Karpas-422 (cell line): Measurements from ENCODE around the gene JAK1. TPM values are rescaled to one million over a fixed set of nuclear protein-coding genes. Genes with fewer than 3 reads are reported as not detected.

Experiments
- small RNA-seq: library from RNA; depleted of rRNA; stranded (forward); fragments of <200 nt; gene quantifications from one replicate; pipeline ENCODE3, GENCODE V24; 2014
- total RNA-seq: library from RNA; depleted of rRNA; stranded (reverse); fragments of >200 nt; shearing (Covaris generic); gene quantifications from 2 replicates; pipeline ENCODE4 v1.2.3, GENCODE V29; 2014; ENCODE audit warnings: low replicate concordance; rRNA removed

Gene JAK1
- total RNA-seq, 1 experiment from 2014 or later: 19.6 TPM

Small RNAs within 50 kb of the gene (small RNA-seq; reads per million reads assigned to genes)
- gene AL606517.2: not detected

Other genes with a start within 250 kb of the JAK1 start
- gene RAVER2, start 221.5 kb downstream of the JAK1 start, total RNA-seq: not detected in 2 replicates
- 0.37 and 0.83 TPM in 2 replicates for gene AK4, start 181.7 kb upstream of the JAK1 start, total RNA-seq